ENCODE measurements around the gene SLC2A6.

- TF ChIP-seq, protein P1, sequence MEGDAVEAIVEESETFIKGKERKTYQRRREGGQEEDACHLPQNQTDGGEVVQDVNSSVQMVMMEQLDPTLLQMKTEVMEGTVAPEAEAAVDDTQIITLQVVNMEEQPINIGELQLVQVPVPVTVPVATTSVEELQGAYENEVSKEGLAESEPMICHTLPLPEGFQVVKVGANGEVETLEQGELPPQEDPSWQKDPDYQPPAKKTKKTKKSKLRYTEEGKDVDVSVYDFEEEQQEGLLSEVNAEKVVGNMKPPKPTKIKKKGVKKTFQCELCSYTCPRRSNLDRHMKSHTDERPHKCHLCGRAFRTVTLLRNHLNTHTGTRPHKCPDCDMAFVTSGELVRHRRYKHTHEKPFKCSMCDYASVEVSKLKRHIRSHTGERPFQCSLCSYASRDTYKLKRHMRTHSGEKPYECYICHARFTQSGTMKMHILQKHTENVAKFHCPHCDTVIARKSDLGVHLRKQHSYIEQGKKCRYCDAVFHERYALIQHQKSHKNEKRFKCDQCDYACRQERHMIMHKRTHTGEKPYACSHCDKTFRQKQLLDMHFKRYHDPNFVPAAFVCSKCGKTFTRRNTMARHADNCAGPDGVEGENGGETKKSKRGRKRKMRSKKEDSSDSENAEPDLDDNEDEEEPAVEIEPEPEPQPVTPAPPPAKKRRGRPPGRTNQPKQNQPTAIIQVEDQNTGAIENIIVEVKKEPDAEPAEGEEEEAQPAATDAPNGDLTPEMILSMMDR (IDR thresholded peaks at IDR 0.05): no peak
- TF ChIP-seq ZFX (IDR thresholded peaks at IDR 0.05; ENCODE audit: borderline replicate concordance): no peak
Measured at GRCh38 chr9:133490865-133491655, 12.2 kb upstream of the SLC2A6 start.
